ENCODE measurements around the gene GLB1L3. TPM values are rescaled to one million over a fixed set of nuclear protein-coding genes. Genes with fewer than 3 reads are reported as not detected.

GLB1L3 gene
- total RNA-seq (2022; extraction: Qiagen RNA extraction) = 0.07 TPM in 1 of 5 replicates, not detected in the others

GRCh38 chr11:134275534-134276395, at the start of gene GLB1L3:
GLB1L3 (plus strand) TSS chr11:134276379; CDS start chr11:134276741, 362 bp downstream.

GRCh38 chr11:134253188-134253993, 22.8 kb upstream of the GLB1L3 start, which contains the start of the genes ACAD8 and THYN1:
ACAD8 (plus strand) TSS chr11:134253568; CDS start chr11:134253601, 33 bp downstream.
THYN1 (minus strand) TSS chr11:134253352; CDS start chr11:134252882, 470 bp downstream.

DNA sequence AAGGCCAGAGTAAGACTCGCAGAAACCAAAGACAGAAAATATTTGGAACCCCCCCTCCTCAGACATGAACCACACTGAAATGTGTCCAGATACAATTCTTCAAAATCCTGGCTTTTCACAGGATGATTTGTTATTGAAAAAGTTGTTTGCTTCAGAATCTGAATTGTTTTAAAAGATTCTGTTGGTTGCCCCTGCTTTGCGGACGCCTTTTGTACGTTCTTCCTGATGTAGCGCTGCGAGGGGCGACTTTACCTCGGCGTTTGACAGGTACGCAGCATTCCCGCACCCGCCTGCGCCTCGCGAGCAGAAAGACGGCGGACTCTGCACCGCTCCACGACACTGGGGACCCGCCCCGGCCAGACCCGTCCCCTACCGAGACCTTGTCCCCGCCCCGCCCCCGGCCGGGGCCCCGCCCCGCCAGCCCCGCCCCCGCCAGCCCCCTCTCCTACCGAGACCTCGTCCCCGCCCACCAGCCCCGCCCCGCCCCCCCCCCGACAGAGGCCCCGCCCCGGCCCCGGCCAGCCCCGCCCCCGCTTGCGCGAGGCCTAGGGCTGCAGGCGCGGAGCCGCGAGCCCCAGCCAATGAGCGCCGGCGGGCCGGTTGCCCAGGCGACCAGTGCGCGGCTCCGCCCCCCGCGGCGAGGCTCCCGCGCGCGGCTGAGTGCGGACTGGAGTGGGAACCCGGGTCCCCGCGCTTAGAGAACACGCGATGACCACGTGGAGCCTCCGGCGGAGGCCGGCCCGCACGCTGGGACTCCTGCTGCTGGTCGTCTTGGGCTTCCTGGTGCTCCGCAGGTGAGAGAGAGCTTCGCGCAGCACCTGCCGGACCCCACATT, 55.4 kb downstream of the GLB1L3 start, which contains the start of gene GLB1L2:
Gene GLB1L2, plus strand, starts transcription at position 635 of the 835 bp plus-strand sequence. Its CDS starts 74 bp downstream, at position 709.

Other genes starting within 250 kb of the GLB1L3 start
- 3.2 to 4.4 TPM (median 3.8 TPM) in 5 replicates for gene JAM3, start 207.3 kb upstream of the GLB1L3 start, total RNA-seq (2022; extraction: Qiagen RNA extraction)
- gene NCAPD3, start 52.4 kb upstream of the GLB1L3 start, total RNA-seq (2022; extraction: Qiagen RNA extraction) = 17.7 to 25.8 TPM (median 21.0 TPM) in 5 replicates
- gene VPS26B, start 51.7 kb upstream of the GLB1L3 start, total RNA-seq (2022; extraction: Qiagen RNA extraction) = 19.0 to 22.4 TPM (median 20.6 TPM) in 5 replicates
- 17.0 to 19.3 TPM (median 17.2 TPM) in 5 replicates for gene THYN1, start 23.0 kb upstream of the GLB1L3 start, total RNA-seq (2022; extraction: Qiagen RNA extraction)
- 7.9 to 10.1 TPM (median 9.2 TPM) in 5 replicates for gene ACAD8, start 22.8 kb upstream of the GLB1L3 start, total RNA-seq (2022; extraction: Qiagen RNA extraction)
- gene GLB1L2, start 55.6 kb downstream of the GLB1L3 start, total RNA-seq (2022; extraction: Qiagen RNA extraction) = 1.8 to 2.7 TPM (median 2.0 TPM) in 5 replicates
- not detected in 5 replicates for gene B3GAT1, start 135.9 kb downstream of the GLB1L3 start, total RNA-seq (2022; extraction: Qiagen RNA extraction)